Activated gamma-delta T cell treated with Interleukin-2 at 50 U/mL for 16 hours (primary cell): ENCODE results near the gene CYP2C8.
"Not testable (repeated sequence)": the region's sequence is repeated elsewhere in the genome, so short reads cannot be mapped to it uniquely, and the experiment has no call there.

Source experiments
- DNase-seq: peaks from one replicate; pipeline ENCODE4 v3.0.0-alpha.2; 2020

CYP2C8 gene

DNA sequence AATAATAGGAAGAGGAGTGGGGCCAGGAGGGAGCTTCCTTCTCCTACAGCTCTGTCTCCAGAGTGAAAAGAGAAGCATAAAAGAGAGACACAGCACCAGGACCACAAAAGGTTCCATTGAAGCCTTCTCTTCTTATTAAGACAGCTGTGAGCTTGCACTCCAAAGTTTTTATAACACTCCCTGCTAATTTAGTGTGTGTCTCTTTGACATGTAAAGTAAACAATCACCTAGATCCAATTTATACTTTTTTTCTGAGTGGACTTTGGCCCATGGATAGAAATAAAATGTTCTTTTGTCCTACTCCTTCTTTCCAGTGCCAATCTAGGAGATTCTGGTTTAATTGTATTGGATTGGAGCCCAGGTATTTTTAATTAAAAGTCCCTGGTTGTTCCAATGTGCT is at the start of gene CYP2C8:
TSS of gene CYP2C8 (minus strand) at position 212 of the 400 bp plus-strand sequence. CDS start at position 117, 95 bp downstream.
- no peak for DNase-seq

- no peak for DNase-seq
Measured at GRCh38 chr10:95116869-95117269, 47.6 kb upstream of the CYP2C8 start.

DNA sequence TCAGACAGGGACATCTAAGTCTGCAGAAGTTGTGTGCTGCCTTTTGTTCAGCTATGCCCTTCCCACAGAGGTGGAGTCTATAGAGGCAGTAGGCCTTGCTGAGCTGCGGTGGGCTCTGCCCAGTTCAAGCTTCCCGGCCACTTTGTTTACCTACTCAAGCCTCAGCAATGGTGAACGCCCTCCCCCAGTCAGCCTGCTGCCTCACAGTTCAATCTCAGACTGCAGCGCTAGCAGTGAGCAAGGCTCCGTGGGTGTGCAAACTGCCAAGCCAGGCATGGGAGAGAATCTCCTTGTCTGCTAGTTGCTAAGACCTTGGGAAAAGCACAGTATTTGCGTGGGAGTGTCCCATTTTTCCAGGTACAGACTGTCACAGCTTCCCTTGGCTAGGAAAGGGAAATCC is 41.5 kb upstream of the CYP2C8 start:
- not testable (repeated sequence) for DNase-seq

DNA sequence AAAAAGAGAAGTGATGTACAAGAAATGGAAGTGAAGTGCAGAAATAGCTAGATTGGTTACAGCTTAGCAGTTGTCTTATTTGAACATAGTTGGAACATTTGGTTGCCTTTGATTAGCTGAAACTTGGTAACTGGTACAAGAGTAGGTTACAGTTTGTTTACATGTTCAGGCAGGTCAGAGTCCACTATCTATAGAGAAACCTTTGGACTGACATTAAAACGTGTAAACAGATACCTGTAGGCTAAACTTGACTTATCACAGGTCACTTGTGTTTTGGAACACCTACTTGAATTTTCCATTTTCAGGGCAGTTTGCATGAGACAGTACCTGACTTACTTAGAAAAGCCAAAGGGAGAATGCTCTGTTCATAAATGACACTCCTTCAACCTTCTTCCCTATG is 28.5 kb upstream of the CYP2C8 start:
- no peak for DNase-seq

DNA sequence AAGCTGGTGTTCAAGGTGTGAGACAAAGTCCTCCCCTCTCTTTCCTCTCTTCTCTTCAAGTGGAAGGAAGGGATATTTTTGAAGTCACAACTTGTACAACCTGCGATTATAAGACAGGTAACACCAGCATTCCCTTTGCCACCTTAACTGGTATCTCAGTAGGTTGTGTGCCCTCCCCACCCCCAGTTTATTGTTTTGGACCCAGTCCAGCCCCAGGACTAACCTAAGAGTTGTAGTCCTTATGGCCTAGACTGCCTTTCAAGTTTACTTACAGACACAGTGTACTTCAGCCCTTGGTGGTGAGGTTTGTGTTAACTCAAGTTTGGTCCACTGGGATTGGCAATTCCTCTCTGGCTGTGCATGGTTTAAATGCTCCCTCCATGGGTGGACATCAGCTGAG is 26.8 kb upstream of the CYP2C8 start:
- DNase-seq = no peak

- DNase-seq = not testable (repeated sequence)
Measured at GRCh38 chr10:95079626-95080025, 10.3 kb upstream of the CYP2C8 start.

DNA sequence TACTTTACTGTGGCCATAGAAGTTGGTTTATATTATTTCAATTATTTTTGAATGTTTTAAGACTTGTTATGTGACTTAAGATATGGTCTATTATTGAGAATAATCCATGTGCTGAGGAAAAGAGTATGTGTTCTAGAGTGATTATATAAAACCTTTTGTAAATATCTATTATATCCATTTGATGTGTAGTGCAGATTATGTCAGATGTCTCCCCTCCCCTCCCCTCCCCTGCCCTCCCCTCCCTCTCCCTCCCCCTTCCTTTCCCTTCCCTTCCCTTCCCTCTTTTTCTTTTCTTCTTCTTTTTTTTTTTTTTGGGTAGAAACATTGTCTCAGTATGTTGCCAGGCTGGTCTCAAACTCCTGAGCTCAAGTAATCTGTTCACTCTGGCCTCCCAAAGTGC is 8.3 kb upstream of the CYP2C8 start:
- no peak for DNase-seq

DNA sequence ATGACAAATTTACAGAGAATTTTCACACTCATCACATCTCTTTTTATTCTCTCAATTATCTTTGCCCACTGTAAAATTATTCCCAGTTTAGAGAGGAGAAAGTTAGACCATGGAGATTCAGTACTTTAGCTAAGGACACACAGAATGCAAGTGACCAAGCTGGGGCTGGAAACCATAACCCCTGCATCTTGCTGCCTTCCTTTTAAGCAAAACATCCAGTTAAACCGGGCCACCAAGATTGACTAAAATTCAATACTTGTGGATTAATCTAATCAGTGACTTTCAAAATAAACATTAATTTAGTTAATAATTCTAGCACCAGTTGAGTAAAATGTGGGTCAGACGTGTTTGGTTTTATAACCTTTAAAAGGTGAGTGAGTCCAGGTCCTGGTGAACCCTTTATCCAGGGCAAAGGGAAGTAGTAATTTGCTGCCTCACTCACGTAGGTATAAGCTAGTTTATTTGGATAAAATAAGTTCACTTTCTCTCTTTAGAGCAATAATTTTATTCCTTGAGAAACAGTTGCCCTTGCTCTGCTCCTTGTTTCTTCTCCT is 1.9 kb upstream of the CYP2C8 start:
- no peak for DNase-seq

DNA sequence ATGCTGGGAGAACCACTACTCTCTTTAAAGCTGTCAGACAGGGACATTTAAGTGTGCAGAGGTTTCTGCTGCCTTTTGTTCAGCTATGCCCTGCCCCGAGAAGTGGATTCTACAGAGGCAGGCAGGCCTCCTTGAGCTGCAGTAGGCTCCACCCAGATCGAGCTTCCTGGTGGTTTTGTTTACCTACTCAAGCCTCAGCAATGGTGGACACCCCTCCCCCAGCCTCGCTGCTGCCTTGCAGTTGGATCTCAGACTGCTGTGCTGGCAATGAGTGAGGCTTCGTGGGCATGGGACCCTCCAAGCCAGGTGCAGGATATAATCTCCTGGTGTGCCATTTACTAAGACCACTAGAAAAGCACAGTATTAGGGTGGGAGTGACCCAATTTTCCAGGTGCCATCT is 5.2 kb downstream of the CYP2C8 start:
- not testable (repeated sequence) for DNase-seq

- no peak for DNase-seq
Measured at GRCh38 chr10:95056744-95057363, 12.4 kb downstream of the CYP2C8 start.

- no peak for DNase-seq
Measured at GRCh38 chr10:95049919-95050318, 19.4 kb downstream of the CYP2C8 start.

DNA sequence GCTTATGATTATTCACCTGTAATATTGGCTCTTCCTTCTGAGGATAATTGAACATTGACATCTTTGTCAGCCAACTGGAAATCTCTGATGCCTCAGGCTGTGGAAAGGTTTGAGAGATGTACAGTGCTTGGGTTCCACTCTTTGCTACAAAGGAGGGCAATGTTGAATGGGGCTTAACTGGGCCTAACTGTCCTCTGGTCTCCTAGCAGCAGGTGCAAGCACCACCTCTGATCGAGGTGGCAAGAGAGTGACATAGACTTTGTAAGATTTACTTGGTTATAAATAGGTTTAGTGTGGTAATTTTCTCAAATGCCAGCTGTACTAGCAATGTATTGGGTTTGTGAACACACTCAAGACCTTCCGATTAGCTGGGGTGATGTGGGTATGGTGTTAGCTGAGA is 21.1 kb downstream of the CYP2C8 start:
- no peak for DNase-seq

DNA sequence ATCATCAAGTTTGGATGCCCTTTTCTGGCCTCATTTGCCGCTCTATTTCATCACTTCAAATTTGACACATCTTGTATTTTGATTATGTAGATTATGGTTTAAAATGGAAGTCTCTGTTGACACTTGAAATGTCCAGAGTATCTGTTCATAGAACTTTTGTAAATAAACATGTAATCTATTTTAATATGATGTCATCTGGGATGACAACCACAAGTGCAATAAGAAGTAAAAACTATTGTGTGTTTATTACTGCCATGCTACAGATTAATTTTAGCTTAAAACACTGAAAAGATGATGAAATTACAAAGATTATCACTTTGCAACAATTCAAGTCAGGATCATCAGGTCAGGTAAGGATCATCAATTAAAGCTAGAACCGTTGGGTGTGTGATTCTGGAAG is 30.0 kb downstream of the CYP2C8 start:
- DNase-seq = no peak

DNA sequence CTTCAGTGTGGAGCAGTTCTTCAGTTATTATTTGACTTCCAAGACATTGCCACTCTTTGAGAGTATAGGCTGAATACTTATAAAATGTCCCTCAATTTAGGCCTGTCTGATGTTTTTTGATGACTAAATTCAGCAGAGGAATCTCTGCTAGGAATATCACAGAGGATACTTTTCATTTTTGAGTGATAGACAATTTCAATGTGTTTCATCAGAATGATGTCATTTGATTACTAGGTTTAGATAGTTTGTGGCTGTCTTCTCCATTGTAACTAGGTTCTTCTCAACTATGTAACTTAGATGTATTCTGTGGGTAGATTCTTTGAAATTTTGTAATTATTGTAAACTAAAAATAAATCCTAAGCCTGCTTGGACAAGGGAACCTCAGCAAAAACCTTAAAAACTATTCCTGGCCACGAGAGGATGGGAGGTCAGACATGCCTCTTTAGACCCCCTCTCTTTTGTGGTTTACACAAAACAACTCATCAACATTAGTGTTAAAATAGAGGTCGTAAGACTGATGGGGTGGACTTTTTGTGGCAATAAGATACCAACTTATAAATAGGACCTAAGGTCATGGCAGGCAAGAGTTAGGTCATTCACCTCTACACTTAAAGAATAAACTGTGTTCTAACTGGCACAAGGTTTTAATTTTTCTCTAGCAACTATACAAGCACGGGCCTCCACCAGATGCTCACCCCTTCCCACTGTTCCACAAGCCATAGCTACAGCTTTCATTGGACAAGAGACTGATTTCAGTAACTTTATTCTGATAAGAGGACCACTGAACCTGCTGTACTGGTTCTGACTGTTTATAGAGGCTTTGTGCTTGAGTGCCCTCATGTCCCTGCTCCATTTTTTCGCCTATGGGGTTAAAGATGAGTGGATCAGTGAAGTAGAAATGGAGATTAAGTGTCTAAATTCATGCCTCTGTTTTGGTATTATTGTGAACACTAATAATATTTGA is 33.7 kb downstream of the CYP2C8 start:
- DNase-seq = no peak

DNA sequence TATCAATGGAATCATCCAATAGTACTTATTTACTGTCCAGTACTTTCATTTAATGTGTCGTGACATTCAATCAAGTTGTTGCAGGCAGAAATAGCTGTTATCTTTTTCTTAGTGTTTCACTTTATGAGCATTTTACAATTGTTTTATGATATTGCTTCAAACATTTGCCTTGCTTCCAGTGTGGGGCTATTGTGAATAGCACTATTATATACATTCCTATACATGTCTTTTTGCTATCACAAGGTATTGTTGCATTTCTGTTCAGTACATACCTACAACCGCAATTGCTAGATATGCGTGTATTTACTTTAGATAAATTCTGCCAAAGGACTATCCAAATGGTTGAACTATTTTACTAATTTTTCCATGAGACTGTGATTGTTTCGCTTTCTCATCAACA is 34.9 kb downstream of the CYP2C8 start:
- no peak for DNase-seq

DNA sequence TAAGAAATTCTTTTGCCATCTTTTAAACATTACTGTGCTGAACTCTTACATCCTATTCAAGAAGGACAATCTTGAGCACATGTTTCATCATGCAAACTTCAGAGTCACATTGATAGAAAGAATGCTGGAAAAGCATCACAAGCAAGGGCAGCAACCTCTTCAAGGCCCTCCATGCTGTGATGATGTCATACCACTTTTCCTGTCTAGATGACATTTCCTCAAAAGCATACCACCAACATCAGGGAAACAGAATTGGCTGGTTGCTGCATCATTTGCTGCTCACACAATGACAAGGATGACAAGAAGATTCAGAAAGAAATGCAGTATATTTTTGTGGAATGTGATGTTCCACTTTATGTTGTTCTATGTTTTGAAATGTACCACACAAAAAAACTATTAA is 37.6 kb downstream of the CYP2C8 start:
- DNase-seq = no peak

GRCh38 chr10:95026461-95026860 is 42.8 kb downstream of the CYP2C8 start:
- no peak for DNase-seq

DNA sequence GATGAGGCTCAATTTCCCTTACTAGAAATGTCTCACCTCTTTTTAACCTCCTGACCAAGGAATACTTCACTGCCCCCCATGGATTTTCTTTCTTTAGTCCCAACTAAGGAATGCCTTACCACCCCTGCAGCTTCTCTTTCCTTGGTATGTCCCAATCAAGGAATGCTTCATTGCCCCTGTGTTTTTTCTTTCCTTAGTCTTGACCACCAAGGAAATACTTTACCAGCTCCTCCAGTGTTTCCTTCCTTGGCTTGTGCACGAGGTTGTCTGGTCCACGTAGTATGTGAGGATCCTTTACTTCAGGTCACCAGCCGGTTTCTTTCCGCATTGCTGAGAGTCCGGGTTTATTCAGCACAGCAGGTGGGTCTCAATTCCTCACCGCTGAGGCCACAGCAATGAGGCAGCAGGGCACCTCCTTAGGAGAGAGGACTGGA is 71.5 kb downstream of the CYP2C8 start:
- no peak for DNase-seq

- DNase-seq = no peak
Measured at GRCh38 chr10:94992811-94993210, 76.5 kb downstream of the CYP2C8 start.

GRCh38 chr10:94991243-94991888 is 77.9 kb downstream of the CYP2C8 start:
- no peak for DNase-seq

DNA sequence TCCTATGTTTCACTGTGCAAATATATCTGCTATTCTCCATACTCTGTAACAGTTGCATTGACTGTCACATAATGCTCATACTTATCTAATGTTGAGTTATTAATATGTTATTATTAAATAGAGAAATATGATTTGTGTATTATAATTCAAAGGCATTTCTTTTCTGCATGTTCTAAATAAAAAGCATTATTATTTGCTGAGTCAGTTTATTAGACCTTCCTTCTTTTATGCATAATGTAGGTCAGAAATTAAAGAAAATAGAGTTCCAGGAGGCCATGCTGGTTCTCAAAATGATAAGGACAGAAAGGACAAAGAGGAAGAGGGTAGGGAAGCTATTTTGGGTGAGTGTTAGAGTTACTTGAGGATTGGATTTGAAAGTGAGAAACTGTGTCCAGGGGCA is 80.1 kb downstream of the CYP2C8 start:
- no peak for DNase-seq
